SK-N-MC (cell line): Measurements from ENCODE around the gene PDE4C.

Experiments
- EZH2 ChIP-seq: fragments of 200-600 bp; sonication (generic); IDR thresholded peaks from one replicate; pipeline ENCODE4 v1.6.1; 2017; ENCODE audit warnings: antibody characterized with exemption
- FOXP2 ChIP-seq: optimal IDR thresholded peaks from 2 replicates; pipeline ENCODE3; 2011; ENCODE audit warnings: mild to moderate bottlenecking, moderate library complexity; ENCODE audit not compliant: insufficient read depth; ENCODE audit errors: extremely low read length, control extremely low read depth
- POLR2AphosphoS5 ChIP-seq: IDR thresholded peaks from 2 replicates; pipeline ENCODE4 v1.6.1; 2012; ENCODE audit warnings: mild to moderate bottlenecking, low read depth, low read length, borderline replicate concordance

DNA sequence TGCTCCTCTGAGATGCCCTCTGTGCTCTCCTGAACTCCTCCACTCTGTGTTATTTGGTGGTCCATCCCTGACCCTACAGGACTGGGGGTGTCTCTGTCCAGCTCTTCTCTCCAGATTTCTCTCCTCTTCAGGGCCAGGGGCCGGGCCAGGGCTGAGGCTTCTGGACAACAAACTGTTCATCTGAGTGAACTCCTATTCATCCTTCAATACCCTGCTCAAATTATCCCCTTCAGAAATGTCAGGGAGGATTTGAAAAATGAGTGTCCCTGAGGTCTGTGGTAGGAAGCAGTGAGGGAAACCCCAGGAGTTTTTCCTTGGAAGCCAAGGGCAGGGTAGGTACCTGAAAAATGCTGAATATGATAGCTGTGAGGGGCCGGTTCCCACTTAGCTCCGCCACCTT lies 7.6 kb downstream of the PDE4C start:
- TF ChIP-seq EZH2 (no peak), POLR2AphosphoS5 (no peak), FOXP2 (no peak)
